Stimulated activated CD4-positive, alpha-beta T cell treated with anti-CD3 and anti-CD28 coated beads, Interleukin-15, amount 100 ng/mL, for 24 hours (primary cell): ENCODE results near the gene GNGT1.

Experiments
- DNase-seq: peaks from one replicate; pipeline ENCODE4 v3.0.0-alpha.2; 2020

Gene GNGT1

DNA sequence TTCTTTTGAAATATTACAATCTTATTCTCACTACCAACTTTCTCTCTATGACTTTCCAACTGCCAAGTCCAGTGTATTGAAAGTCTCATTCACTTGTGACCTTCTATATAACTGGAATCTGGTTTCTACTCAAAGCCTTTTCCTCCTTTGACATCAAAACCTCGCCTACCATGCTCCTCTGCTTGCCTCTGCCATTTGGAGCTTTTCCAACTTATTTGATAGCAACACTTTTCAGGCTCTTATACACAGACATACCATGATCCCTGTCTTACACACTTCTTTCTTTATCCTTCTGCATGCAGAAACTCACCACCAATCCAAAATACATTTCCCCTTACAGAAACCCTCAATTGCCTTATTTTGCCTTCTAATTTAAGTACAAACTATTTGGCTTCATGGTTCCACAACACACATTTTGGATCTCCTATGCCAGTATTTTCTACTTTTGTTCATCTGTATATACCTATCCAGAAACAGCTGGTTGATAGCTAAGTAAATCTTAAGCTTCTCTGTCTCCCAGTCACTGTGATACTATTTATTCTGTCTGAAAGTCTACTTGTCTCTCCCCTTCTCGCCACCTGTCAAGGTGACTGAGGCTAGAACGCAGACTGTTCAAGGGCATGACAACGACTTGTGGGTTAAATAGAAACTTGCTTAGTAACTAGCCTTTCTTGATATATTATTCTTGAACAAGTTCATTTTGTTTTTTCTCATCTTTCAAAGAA is 37.6 kb downstream of the GNGT1 start:
- DNase-seq, result no peak

DNA sequence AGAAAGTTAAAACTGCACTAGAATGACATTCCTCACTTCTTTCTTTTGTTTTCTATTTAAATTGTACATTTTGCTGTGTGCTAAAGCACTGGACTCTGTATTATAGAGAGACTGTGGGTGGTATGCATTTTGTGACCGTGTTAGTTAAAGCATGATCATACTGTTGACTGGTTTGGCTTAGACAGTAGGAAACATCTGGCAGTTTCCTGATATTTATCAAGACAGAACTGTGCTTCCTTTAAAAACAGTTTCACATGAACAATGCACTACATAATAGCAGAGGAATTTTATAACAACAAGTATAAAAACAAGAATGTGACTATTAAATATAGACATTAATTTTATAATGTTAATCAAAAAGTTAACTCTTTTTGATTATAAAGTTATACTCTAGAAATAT is 38.3 kb downstream of the GNGT1 start:
- no peak for DNase-seq

DNA sequence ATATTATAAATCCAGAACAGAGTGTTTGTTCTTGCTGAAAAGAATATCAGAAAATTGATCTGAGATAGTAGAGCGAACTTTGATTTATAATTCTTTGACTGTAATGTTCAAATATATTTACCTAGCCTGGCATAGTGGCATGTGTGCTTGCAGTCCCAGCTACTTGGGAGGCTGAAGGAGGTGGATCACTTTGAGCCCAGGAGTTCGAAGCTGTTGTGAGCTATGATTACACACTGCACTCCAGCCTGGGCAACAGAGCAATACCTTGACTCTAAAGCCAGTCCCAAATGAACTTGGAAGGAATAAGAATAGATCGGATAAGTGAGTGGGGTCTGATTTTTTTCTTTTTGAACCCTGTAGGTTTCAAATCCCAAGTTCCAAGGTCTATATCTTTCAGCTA is 38.7 kb downstream of the GNGT1 start:
- DNase-seq, result no peak

DNA sequence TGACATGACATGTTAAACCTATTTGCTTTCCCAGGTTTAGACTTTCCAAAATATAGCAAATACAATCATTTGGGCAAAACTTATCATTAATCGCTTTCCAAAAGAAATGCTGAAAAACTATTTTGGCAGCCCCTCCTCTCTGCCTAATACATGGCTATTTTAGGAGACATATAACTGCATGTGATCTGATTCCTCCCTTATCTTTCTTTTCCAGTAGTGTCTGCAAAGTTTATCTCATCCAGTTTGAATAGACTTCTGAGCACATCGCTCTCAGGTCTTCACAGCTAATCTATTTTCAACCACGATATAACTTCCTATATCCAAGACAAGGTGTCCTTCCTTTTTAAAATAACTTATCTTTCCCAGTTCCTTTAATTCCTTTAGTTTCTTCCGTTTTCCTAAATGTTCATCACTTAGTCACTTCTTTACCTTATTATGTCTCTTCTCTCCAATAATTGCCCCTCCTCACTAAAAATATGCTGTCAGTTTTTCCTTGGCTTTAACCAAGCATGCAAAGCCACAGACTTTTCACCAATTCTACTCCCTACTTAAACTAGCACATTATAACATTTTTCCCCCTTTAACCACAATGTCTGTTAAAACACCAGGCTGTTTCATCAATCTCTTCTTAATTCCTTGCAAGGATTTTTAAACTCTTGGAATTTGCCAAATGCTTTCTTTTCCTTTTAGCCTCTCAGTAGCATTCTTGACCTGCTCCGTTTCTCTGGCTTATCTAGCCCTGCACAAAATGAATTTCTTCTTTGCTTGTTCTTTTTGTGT is 39.6 kb downstream of the GNGT1 start:
- DNase-seq, result no peak

DNA sequence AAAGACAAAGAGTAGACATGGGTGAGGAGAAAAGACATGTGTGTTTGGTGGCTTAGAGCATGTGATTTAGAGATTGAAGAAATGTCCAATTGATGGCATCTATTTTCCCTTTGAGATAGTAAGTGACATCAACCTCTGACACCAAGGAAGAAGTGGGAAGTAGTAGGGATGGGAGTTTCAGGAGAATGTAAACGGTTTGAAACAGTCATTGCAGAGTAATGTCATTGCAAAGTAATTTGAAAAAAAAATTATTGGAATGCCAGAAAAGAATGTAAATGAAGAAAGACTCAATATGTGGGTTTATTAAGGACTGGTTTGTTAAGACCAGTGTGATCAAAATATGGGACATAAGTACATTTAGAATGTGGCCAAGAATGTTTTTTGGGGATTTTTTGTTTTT is 41.7 kb downstream of the GNGT1 start:
- no peak for DNase-seq

DNA sequence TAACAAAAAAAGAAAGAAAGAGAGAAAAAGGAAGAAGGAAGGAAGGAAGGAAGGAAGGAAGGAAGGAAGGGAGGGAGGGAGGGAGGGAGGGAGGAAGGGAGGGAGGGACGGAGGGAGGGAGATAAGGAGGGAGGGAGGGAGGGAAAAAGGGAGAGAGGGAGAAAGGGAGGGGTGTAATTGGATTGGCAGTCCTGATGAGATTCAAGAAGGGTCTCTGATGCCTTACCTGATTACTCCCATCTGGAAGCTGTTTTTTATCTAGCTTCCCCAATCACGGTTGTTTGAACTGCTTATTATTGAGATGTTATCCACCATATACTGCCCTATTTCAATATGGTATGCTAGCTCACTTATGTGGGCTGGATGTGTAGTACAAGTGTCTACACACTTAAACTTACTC is 42.5 kb downstream of the GNGT1 start:
- no peak for DNase-seq

DNA sequence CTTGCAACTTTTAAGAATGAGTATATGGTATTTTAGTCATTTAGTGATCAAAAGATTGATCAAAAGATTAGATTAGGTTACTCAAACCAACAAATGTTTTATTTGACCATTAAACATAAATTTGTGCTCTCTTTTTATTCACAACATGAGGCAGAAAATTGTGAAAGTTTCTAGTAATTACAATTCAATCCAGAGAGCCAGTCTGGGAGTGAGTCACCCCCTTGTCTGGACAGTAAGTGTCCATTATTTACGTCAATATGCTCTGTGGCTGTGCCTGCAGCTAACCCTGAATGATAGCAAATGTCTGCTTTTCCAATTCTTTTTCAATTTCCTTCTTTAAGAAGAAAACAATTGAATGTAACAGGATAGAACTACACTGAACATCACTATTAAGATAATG is 43.1 kb downstream of the GNGT1 start:
- no peak for DNase-seq

DNA sequence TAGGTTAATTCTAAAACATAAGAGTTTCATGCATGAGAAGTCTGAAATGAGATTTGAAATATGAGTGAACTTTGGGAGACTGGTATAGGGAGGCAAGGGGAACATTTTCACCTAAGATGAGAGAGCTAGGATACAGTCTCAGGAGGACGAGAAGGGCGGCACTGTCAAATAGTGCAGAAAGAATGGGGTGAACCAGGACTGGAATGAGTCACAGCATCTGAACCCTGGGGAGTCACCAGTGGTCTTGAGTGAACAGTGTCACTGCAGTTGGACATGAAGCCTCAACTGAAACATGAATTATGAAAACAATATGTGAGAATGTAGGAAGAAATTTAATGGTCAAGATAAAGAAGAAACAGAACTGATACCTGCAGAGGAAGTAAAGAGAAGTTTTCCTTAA is 48.9 kb downstream of the GNGT1 start:
- no peak for DNase-seq

DNA sequence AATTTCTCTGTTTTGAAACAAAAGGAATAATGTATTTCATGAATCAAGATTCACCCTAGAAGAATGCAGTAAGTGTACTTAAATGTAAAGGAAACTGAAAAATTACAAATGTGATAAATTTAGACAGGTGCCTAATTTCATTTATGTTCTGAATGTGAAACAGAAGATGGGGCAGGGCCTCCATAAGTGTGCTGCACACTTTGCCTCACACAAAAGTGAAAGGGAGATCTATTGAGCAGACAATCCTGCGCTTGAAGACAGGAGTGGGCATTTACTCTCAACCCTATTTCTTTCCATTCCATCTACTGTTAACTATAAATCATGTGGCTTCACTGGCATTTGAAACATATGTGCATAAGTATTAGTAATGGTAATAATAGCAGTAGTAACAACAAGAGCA is 51.4 kb downstream of the GNGT1 start:
- no peak for DNase-seq

DNA sequence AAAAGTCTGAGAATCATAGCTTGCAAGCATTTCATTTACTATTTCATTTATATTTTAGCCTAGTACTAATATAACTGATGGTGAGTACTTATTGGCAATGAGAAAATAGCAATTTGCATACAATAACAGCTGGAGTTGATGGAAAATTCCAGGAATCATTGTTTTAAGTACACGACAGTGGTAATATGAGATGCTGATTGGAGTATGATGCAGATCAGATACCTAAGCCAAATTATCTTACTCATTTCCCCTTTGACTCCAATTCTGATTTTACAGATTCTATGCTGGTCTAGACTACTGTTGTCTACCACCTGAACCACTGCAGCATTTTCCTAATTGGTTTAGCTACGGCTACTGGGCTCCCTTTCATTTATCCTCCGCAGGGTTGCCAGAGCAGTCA is 51.8 kb downstream of the GNGT1 start:
- DNase-seq, result no peak

DNA sequence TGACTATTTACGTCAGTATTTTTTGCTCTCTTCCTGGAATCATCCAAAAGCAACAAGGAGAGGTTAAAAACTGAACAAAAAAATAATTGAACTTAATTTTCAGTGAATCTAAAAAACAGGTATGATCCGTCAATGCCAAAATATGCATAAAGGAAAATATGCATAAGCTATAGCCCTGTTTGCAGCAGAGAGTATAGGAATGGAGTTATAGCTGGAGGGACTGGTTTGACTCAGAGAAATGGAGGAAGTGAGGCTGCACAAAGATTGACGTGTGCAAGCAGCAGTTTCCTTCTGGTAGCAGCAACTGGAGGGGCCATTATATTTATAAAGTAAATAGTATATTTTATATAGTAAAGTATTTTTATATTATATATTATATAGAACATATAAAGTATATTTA is 52.3 kb downstream of the GNGT1 start:
- no peak for DNase-seq
